Liver (tissue), 3 donors: Measurements from ENCODE around the gene IL17REL.

Source experiments
- EGR1 ChIP-seq, 2 donors: IDR thresholded peaks; 2 replicates each; pipeline ENCODE4 v1.6.1; 2016 to 2018; ENCODE audit warnings: antibody characterized with exemption in 2 of 2, low read depth in 2 of 2
- GABPA ChIP-seq, 2 donors: IDR thresholded peaks in 1 of 2; conservative IDR thresholded peaks in 1 of 2; 2 replicates each; pipeline ENCODE4 v1.6.1; 2016; ENCODE audit warnings: antibody characterized with exemption in 2 of 2, mild to moderate bottlenecking in 1 of 2, moderate library complexity in 1 of 2
- JUND ChIP-seq, 2 donors: IDR thresholded peaks; 2 replicates each; pipeline ENCODE4 v1.6.1; 2016; ENCODE audit warnings: antibody characterized with exemption in 2 of 2
- NR2F2 ChIP-seq: IDR thresholded peaks from 2 replicates; pipeline ENCODE4 v1.6.1; 2016; ENCODE audit warnings: antibody characterized with exemption
- RAD21 ChIP-seq, 2 donors: IDR thresholded peaks; 2 replicates each; pipeline ENCODE4 v1.6.1; 2016; ENCODE audit warnings: antibody characterized with exemption in 2 of 2, mild to moderate bottlenecking in 2 of 2
- RXRA ChIP-seq, 2 donors: IDR thresholded peaks; 2 replicates each; pipeline ENCODE4 v1.6.1; 2017 to 2018; ENCODE audit warnings: antibody characterized with exemption in 2 of 2, mild to moderate bottlenecking in 1 of 2
- TAF1 ChIP-seq: conservative IDR thresholded peaks from 2 replicates; pipeline ENCODE4 v1.6.1; 2016; ENCODE audit warnings: antibody characterized with exemption, mild to moderate bottlenecking
- YY1 ChIP-seq: IDR thresholded peaks from 2 replicates; pipeline ENCODE4 v1.6.1; 2016; ENCODE audit warnings: antibody characterized with exemption, mild to moderate bottlenecking
- TF ChIP-seq, protein P1 (sequence below): fragments of 150-350 bp; IDR thresholded peaks from 2 replicates; pipeline ENCODE4 v1.5.1; 2017; ENCODE audit warnings: improper control_type of control experiment, low read depth, low read length; ENCODE audit not compliant: missing input control
- TF ChIP-seq, protein P2 (sequence below): IDR thresholded peaks from 2 replicates; pipeline ENCODE4 v1.6.1; 2016; ENCODE audit warnings: antibody characterized with exemption
- TF ChIP-seq, protein P3 (sequence below): IDR thresholded peaks from 2 replicates; pipeline ENCODE4 v1.6.1; 2016; ENCODE audit warnings: antibody characterized with exemption, mild to moderate bottlenecking
- TF ChIP-seq, protein P4 (sequence below): IDR thresholded peaks from 2 replicates; pipeline ENCODE4 v1.6.1; 2016; ENCODE audit warnings: antibody characterized with exemption
- donor health status: healthy.
- donor health status: healthy.

DNA sequence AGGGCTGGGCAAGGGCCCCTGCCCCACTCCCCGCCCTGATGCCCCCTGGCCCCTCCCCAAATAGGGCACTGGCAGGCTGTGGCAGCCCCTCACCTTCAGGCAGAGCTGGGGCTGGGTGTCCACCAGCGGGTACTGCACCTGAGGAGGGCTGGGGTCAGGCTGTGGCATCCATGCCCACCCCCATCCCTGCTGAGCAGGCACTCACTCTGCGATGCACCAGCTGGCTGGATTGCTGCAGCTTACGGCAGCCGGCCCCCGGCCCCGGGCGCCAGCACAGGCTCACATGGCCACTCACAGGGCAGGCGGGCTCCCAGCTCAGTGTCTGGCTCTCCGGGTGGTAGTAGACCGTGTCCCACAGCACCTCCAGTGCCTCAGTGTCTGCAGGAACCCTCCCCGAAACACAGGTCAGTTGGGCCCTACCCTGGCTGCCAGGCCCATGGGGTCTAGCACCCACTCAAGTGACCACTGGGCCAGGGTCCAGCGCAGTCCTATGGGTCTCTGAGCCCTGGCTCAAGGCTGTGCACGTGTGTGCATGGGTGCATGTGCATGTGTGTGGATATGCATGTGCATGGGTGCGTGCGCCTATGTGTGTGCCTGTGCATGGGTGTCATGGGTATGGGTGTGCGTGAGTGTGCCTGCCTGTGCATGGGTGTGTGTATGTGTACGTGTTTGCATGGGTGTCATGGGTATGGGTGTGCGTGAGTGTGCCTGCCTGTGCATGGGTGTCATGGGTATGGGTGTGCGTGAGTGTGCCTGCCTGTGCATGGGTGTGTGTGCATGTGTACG lies 14.4 kb downstream of the IL17REL start:
- TF ChIP-seq GABPA (IDR thresholded peaks at IDR 0.05 in 1 of 2, conservative IDR thresholded peaks at IDR 0.05 in 1 of 2) (no peak), JUND (IDR thresholded peaks at IDR 0.05) (no peak), YY1 (no peak), EGR1 (IDR thresholded peaks at IDR 0.05; ENCODE audit: low read depth in 2 of 2) (no peak), TAF1 (no peak), NR2F2 (no peak), RXRA (IDR thresholded peaks at IDR 0.05) (no peak), RAD21 (IDR thresholded peaks at IDR 0.05) (no peak)
- TF ChIP-seq, protein P1, sequence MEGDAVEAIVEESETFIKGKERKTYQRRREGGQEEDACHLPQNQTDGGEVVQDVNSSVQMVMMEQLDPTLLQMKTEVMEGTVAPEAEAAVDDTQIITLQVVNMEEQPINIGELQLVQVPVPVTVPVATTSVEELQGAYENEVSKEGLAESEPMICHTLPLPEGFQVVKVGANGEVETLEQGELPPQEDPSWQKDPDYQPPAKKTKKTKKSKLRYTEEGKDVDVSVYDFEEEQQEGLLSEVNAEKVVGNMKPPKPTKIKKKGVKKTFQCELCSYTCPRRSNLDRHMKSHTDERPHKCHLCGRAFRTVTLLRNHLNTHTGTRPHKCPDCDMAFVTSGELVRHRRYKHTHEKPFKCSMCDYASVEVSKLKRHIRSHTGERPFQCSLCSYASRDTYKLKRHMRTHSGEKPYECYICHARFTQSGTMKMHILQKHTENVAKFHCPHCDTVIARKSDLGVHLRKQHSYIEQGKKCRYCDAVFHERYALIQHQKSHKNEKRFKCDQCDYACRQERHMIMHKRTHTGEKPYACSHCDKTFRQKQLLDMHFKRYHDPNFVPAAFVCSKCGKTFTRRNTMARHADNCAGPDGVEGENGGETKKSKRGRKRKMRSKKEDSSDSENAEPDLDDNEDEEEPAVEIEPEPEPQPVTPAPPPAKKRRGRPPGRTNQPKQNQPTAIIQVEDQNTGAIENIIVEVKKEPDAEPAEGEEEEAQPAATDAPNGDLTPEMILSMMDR = no peak
- TF ChIP-seq, protein P2, sequence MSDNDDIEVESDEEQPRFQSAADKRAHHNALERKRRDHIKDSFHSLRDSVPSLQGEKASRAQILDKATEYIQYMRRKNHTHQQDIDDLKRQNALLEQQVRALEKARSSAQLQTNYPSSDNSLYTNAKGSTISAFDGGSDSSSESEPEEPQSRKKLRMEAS = no peak
- TF ChIP-seq, protein P3, sequence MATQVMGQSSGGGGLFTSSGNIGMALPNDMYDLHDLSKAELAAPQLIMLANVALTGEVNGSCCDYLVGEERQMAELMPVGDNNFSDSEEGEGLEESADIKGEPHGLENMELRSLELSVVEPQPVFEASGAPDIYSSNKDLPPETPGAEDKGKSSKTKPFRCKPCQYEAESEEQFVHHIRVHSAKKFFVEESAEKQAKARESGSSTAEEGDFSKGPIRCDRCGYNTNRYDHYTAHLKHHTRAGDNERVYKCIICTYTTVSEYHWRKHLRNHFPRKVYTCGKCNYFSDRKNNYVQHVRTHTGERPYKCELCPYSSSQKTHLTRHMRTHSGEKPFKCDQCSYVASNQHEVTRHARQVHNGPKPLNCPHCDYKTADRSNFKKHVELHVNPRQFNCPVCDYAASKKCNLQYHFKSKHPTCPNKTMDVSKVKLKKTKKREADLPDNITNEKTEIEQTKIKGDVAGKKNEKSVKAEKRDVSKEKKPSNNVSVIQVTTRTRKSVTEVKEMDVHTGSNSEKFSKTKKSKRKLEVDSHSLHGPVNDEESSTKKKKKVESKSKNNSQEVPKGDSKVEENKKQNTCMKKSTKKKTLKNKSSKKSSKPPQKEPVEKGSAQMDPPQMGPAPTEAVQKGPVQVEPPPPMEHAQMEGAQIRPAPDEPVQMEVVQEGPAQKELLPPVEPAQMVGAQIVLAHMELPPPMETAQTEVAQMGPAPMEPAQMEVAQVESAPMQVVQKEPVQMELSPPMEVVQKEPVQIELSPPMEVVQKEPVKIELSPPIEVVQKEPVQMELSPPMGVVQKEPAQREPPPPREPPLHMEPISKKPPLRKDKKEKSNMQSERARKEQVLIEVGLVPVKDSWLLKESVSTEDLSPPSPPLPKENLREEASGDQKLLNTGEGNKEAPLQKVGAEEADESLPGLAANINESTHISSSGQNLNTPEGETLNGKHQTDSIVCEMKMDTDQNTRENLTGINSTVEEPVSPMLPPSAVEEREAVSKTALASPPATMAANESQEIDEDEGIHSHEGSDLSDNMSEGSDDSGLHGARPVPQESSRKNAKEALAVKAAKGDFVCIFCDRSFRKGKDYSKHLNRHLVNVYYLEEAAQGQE = no peak
- TF ChIP-seq, protein P4, sequence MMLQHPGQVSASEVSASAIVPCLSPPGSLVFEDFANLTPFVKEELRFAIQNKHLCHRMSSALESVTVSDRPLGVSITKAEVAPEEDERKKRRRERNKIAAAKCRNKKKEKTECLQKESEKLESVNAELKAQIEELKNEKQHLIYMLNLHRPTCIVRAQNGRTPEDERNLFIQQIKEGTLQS = no peak
